ENCODE measurements around the gene CCDC190. TPM values are rescaled to one million over a fixed set of nuclear protein-coding genes. Genes with fewer than 3 reads are reported as not detected.

CCDC190 gene
- total and polyA plus RNA-seq, 9 donors: 0.43 TPM; not detected in 8

- Histone ChIP-seq H3K4me1 (ENCODE audit: insufficient read depth) (no peaks in the 10 kb centered on the region), H3K36me3 (no peaks in the 10 kb centered on the region), H3K27ac (no peak overlapping the region), H3K4me3 (no peak overlapping the region), H3K9me3 (no peaks in the 10 kb centered on the region), H3K27me3 (no peaks in the 10 kb centered on the region)
- WGBS, 3 donors: 73 to 99% (median 99%) methylated on average over 4 of the region's 4 CpGs
- intact Hi-C loops (cut with DNase I): no loop called here
- DNase-seq: no peak
- TF ChIP-seq EP300 (IDR thresholded peaks at IDR 0.05) (no peak), CTCF (IDR thresholded peaks at IDR 0.05) (no peak), POLR2A (IDR thresholded peaks at IDR 0.05) (no peak)
Observed at GRCh38 chr1:162838863-162839262, 22.1 kb downstream of the CCDC190 start.

- DNase-seq: no peak
- Histone ChIP-seq H3K4me3 (no peak overlapping the region), H3K36me3 (no peaks in the 10 kb centered on the region), H3K27me3 (no peaks in the 10 kb centered on the region), H3K4me1 (ENCODE audit: insufficient read depth) (peaks cover 2% of the 10 kb centered on the region), H3K9me3 (no peaks in the 10 kb centered on the region), H3K27ac (no peak overlapping the region)
- no peak for TF ChIP-seq POLR2A (IDR thresholded peaks at IDR 0.05)
- TF ChIP-seq EP300 (IDR thresholded peaks at IDR 0.05): no peak
- TF ChIP-seq CTCF (IDR thresholded peaks at IDR 0.05): no peak
- intact Hi-C loops (cut with DNase I): no loop called here
- WGBS, 3 donors: 51 to 56% (median 51%) methylated on average over 3 of the region's 3 CpGs
Observed at GRCh38 chr1:162835157-162835899, 25.6 kb downstream of the CCDC190 start.

GRCh38 chr1:162832470-162832869, 28.5 kb downstream of the CCDC190 start:
- intact Hi-C loops (cut with DNase I): no loop called here

GRCh38 chr1:162829268-162829667, 31.7 kb downstream of the CCDC190 start:
- intact Hi-C loops (cut with DNase I): no loop called here
- no peaks in the 10 kb centered on the region for H3K36me3 ChIP-seq
- TF ChIP-seq EP300 (IDR thresholded peaks at IDR 0.05): no peak
- no peak for TF ChIP-seq POLR2A (IDR thresholded peaks at IDR 0.05)
- TF ChIP-seq CTCF (IDR thresholded peaks at IDR 0.05): no peak
- H3K4me1 ChIP-seq (ENCODE audit: insufficient read depth): peaks cover 2% of the 10 kb centered on the region
- H3K27me3 ChIP-seq: no peaks in the 10 kb centered on the region
- no peak for DNase-seq
- H3K27ac ChIP-seq: no peak overlapping the region
- 88 to 93% (median 92%) methylated on average over 1 of the region's 1 CpG for WGBS, 3 donors
- H3K4me3 ChIP-seq: no peak overlapping the region
- H3K9me3 ChIP-seq: no peaks in the 10 kb centered on the region

More at GRCh38 chr1:162832470-162832869, 28.5 kb downstream of the CCDC190 start:
- no peaks in the 10 kb centered on the region for H3K36me3 ChIP-seq
- no peak overlapping the region for H3K4me3 ChIP-seq
- TF ChIP-seq POLR2A (IDR thresholded peaks at IDR 0.05) (no peak), EP300 (IDR thresholded peaks at IDR 0.05) (no peak), CTCF (IDR thresholded peaks at IDR 0.05) (no peak)
- peaks cover 2% of the 10 kb centered on the region for H3K4me1 ChIP-seq (ENCODE audit: insufficient read depth)
- no peak for DNase-seq
- no peaks in the 10 kb centered on the region for H3K9me3 ChIP-seq
- H3K27me3 ChIP-seq: no peaks in the 10 kb centered on the region
- WGBS, 3 donors: 29 to 89% (median 76%) methylated on average over 3 of the region's 3 CpGs
- H3K27ac ChIP-seq: no peak overlapping the region

All from ovary (tissue), 9 donors.